H9 (cell line): ENCODE measurements around the gene NBDY. TPM values are rescaled to one million over a fixed set of nuclear protein-coding genes. Genes with fewer than 3 reads are reported as not detected.

Experiments
- DNase-seq: peaks from one replicate; pipeline ENCODE4 v3.0.0-alpha.2; 2017
- H2AFZ ChIP-seq: one replicate; pipeline ENCODE4 v1.6.1; 2013; ENCODE audit warnings: mild to moderate bottlenecking, low read length, control low read depth, moderate library complexity
- H2AK5ac ChIP-seq: 2 replicates; pipeline ENCODE4 v1.6.1; 2013; ENCODE audit warnings: low read length, control low read depth, mixed read lengths; ENCODE audit not compliant: insufficient read length
- H2BK120ac ChIP-seq: one replicate; pipeline ENCODE4 v1.6.1; 2013; ENCODE audit warnings: low read depth, mild to moderate bottlenecking, low read length, control low read depth, inconsistent platforms; ENCODE audit not compliant: poor library complexity, severe bottlenecking
- H2BK12ac ChIP-seq: 2 replicates; pipeline ENCODE4 v1.6.1; 2013; ENCODE audit warnings: low read length, control low read depth, mixed read lengths, low read depth; ENCODE audit not compliant: insufficient read length
- H2BK15ac ChIP-seq: 2 replicates; pipeline ENCODE4 v1.6.1; 2013; ENCODE audit warnings: low read depth, low read length, control low read depth
- H2BK20ac ChIP-seq: one replicate; pipeline ENCODE4 v1.6.1; 2013; ENCODE audit warnings: low read depth, mild to moderate bottlenecking, low read length, control low read depth, inconsistent platforms; ENCODE audit not compliant: poor library complexity, severe bottlenecking
- H2BK5ac ChIP-seq: 2 replicates; pipeline ENCODE4 v1.6.1; 2013; ENCODE audit warnings: low read length, control low read depth, mixed read lengths; ENCODE audit not compliant: insufficient read length
- H3K14ac ChIP-seq: 2 replicates; pipeline ENCODE4 v1.6.1; 2013; ENCODE audit warnings: low read length, control low read depth; ENCODE audit not compliant: insufficient read depth
- H3K18ac ChIP-seq: 2 replicates; pipeline ENCODE4 v1.6.1; 2013; ENCODE audit warnings: low read depth, mild to moderate bottlenecking, mixed read lengths, low read length, control low read depth; ENCODE audit not compliant: insufficient read length
- H3K23ac ChIP-seq: 2 replicates; pipeline ENCODE4 v1.6.1; 2013; ENCODE audit warnings: low read length, control low read depth, mixed read lengths, low read depth; ENCODE audit not compliant: insufficient read length
- H3K23me2 ChIP-seq: 2 replicates; pipeline ENCODE4 v1.6.1; 2013; ENCODE audit warnings: low read depth, mild to moderate bottlenecking, mixed read lengths, low read length, control low read depth; ENCODE audit not compliant: insufficient read length, poor library complexity, severe bottlenecking
- H3K27ac ChIP-seq: 2 replicates; pipeline ENCODE4 v1.5.1; 2013; ENCODE audit warnings: low read length, control low read depth, mixed read lengths, low read depth; ENCODE audit not compliant: insufficient read length
- H3K27me3 ChIP-seq: 2 replicates; pipeline ENCODE4 v1.6.1; 2013; ENCODE audit warnings: low read length, control low read depth, inconsistent platforms; ENCODE audit not compliant: insufficient read depth
- H3K4ac ChIP-seq: 2 replicates; pipeline ENCODE4 v1.6.1; 2013; ENCODE audit warnings: low read depth, mild to moderate bottlenecking, control low read depth, inconsistent platforms, low read length, moderate library complexity
- H3K4me1 ChIP-seq: 2 replicates; pipeline ENCODE4 v1.6.1; 2013; ENCODE audit warnings: low read length, control low read depth, inconsistent platforms; ENCODE audit not compliant: insufficient read depth
- H3K4me2 ChIP-seq: 2 replicates; pipeline ENCODE4 v1.6.1; 2013; ENCODE audit warnings: low read length, control low read depth, mixed read lengths; ENCODE audit not compliant: insufficient read length, insufficient read depth
- H3K56ac ChIP-seq: 2 replicates; pipeline ENCODE4 v1.6.1; 2013; ENCODE audit warnings: low read depth, mild to moderate bottlenecking, mixed read lengths, low read length, control low read depth; ENCODE audit not compliant: insufficient read length
- H3K79me1 ChIP-seq: 2 replicates; pipeline ENCODE4 v1.6.1; 2013; ENCODE audit warnings: low read depth, mild to moderate bottlenecking, moderate library complexity, low read length, control low read depth, inconsistent platforms; ENCODE audit not compliant: insufficient read depth, poor library complexity, severe bottlenecking
- H3K79me2 ChIP-seq: 2 replicates; pipeline ENCODE4 v1.6.1; 2013; ENCODE audit warnings: low read length, control low read depth, inconsistent platforms; ENCODE audit not compliant: insufficient read depth
- H3K9ac ChIP-seq: 2 replicates; pipeline ENCODE4 v1.6.1; 2013; ENCODE audit warnings: low read length, control low read depth, mixed read lengths; ENCODE audit not compliant: insufficient read length; ENCODE audit errors: extremely low read depth
- H3K9me3 ChIP-seq: one replicate; pipeline ENCODE4 v1.6.1; 2013; ENCODE audit warnings: low read depth, low read length, inconsistent platforms; ENCODE audit not compliant: control insufficient read depth
- H3T11ph ChIP-seq: one replicate; pipeline ENCODE4 v1.6.1; 2013; ENCODE audit warnings: mild to moderate bottlenecking, low read length, control low read depth, inconsistent platforms
- H4K20me1 ChIP-seq: one replicate; pipeline ENCODE4 v1.6.1; 2013; ENCODE audit not compliant: control insufficient read depth, insufficient read length, insufficient read depth
- H4K5ac ChIP-seq: 2 replicates; pipeline ENCODE4 v1.6.1; 2013; ENCODE audit warnings: low read depth, mild to moderate bottlenecking, mixed read lengths, low read length, control low read depth; ENCODE audit not compliant: insufficient read length
- H4K8ac ChIP-seq: replicated peaks from 2 replicates; pipeline ENCODE4 v1.6.1; 2013; ENCODE audit warnings: low read length, control low read depth, mixed read lengths, low read depth; ENCODE audit not compliant: insufficient read length
- H4K91ac ChIP-seq: 2 replicates; pipeline ENCODE4 v1.6.1; 2013; ENCODE audit warnings: low read depth, mild to moderate bottlenecking, moderate library complexity, mixed read lengths, low read length, control low read depth; ENCODE audit not compliant: insufficient read length
- H3K27ac Mint-ChIP-seq, 3 experiments: 2 replicates in 2 of 3; 3 replicates in 1 of 3; pipeline ENCODE4 v1.8.0; 2020 to 2021; ENCODE audit warnings: mixed read lengths in 3 of 3, mild to moderate bottlenecking in 1 of 3, moderate library complexity in 1 of 3
- H3K27me3 Mint-ChIP-seq: 2 replicates; pipeline ENCODE4 v1.8.0; 2021; ENCODE audit warnings: low read depth, mild to moderate bottlenecking, moderate library complexity, mixed read lengths
- H3K36me3 Mint-ChIP-seq, 3 experiments: 2 replicates in 2 of 3; 3 replicates in 1 of 3; pipeline ENCODE4 v1.8.0; 2020 to 2021; ENCODE audit warnings: low read depth in 3 of 3, mixed read lengths in 3 of 3; ENCODE audit not compliant: insufficient read depth in 1 of 3
- H3K4me1 Mint-ChIP-seq, 2 experiments: 2 replicates each; pipeline ENCODE4 v1.8.0; 2020; ENCODE audit warnings: mixed read lengths in 2 of 2
- H3K4me3 Mint-ChIP-seq, 2 experiments: 2 replicates in 1 of 2; 3 replicates in 1 of 2; pipeline ENCODE4 v1.8.0; 2020 to 2021; ENCODE audit warnings: mild to moderate bottlenecking in 2 of 2, mixed read lengths in 2 of 2, moderate library complexity in 1 of 2
- H3K9me3 Mint-ChIP-seq, 2 experiments: 2 replicates in 1 of 2; 3 replicates in 1 of 2; pipeline ENCODE4 v1.8.0; 2020; ENCODE audit warnings: mild to moderate bottlenecking in 2 of 2, mixed read lengths in 2 of 2, moderate library complexity in 1 of 2
- WGBS: extraction: QIAGEN DNeasy Blood & Tissue Kit; methylation state at CpG from one replicate; pipeline ENCODE4 v1.1.7; 2013; ENCODE audit warnings: missing lambda C conversion rate, low lambda C conversion rate, mixed read lengths; ENCODE audit not compliant: insufficient read length; ENCODE audit errors: extremely low coverage; 5-methylcytosine and 5-hydroxymethylcytosine counted together
- total RNA-seq: library from RNA; stranded (reverse); gene quantifications from 2 replicates; pipeline ENCODE4 v1.2.1, GENCODE V29; 2021
- TF ChIP-seq, protein P1 (sequence below): fragments of 200-600 bp; sonication (generic); conservative IDR thresholded peaks from 3 replicates; pipeline ENCODE4 v1.8.0; 2021; ENCODE audit warnings: antibody characterized with exemption, mild to moderate bottlenecking

The NBDY gene
- total RNA-seq, 1 experiment from 2014 or later = 62.5 TPM

DNA sequence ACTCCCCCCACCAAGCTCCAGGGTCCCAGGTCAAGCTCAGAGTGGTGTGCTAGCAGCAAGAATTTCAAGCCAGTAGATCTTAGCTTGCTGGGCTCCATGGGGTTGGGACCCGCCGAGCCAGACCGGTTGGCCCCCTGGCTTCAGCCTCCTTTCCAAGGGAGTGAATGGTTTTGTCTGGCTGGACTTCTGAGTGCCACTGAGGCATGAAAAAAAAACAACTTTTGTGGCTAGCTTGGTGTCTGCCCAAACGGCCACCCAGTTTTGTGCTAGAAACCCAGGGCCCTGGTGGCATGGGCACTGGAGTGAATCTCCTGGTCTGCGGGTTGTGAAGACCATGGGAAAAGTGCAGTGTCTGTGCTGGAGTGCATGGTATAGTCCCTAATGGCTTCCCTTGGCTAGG, 82.6 kb downstream of the NBDY start:
- no peak overlapping the region for H2AK5ac ChIP-seq
- no peak overlapping the region for H3K27ac ChIP-seq
- no peak overlapping the region for H3K18ac ChIP-seq
- Mint-ChIP-seq H3K36me3 (peaks cover 0 to 17% (median 15%) of the 10 kb centered on the region in 3 experiments; a peak in 5 of 7 replicates), H3K4me1 (peaks cover 0 to 4% of the 10 kb centered on the region in 2 experiments; a peak in 2 of 4 replicates), H3K27ac (no peak overlapping the region), H3K9me3 (peaks cover 56 to 58% of the 10 kb centered on the region in 2 experiments), H3K27me3 (no peaks in the 10 kb centered on the region; the same call in 1 of the 2 replicates), H3K4me3 (no peak overlapping the region)
- H2BK20ac ChIP-seq = no peak overlapping the region
- DNase-seq = no peak
- H3K79me1 ChIP-seq = no peaks in the 10 kb centered on the region
- H3K14ac ChIP-seq = no peak overlapping the region
- H3K27me3 ChIP-seq = no peaks in the 10 kb centered on the region
- H2BK12ac ChIP-seq = no peak overlapping the region
- H2BK120ac ChIP-seq = no peak overlapping the region
- no peak overlapping the region for H3K4ac ChIP-seq
- H2BK15ac ChIP-seq = no peak overlapping the region
- H4K91ac ChIP-seq = no peak overlapping the region
- TF ChIP-seq, protein P1, sequence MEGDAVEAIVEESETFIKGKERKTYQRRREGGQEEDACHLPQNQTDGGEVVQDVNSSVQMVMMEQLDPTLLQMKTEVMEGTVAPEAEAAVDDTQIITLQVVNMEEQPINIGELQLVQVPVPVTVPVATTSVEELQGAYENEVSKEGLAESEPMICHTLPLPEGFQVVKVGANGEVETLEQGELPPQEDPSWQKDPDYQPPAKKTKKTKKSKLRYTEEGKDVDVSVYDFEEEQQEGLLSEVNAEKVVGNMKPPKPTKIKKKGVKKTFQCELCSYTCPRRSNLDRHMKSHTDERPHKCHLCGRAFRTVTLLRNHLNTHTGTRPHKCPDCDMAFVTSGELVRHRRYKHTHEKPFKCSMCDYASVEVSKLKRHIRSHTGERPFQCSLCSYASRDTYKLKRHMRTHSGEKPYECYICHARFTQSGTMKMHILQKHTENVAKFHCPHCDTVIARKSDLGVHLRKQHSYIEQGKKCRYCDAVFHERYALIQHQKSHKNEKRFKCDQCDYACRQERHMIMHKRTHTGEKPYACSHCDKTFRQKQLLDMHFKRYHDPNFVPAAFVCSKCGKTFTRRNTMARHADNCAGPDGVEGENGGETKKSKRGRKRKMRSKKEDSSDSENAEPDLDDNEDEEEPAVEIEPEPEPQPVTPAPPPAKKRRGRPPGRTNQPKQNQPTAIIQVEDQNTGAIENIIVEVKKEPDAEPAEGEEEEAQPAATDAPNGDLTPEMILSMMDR = no peak
- H2AFZ ChIP-seq = no peak overlapping the region
- no peak overlapping the region for H3K4me2 ChIP-seq
- no peaks in the 10 kb centered on the region for H3K9me3 ChIP-seq
- no peaks in the 10 kb centered on the region; the same call in 1 of the 2 replicates for H3K79me2 ChIP-seq
- H4K8ac ChIP-seq = no peak overlapping the region
- H3K9ac ChIP-seq = no peak overlapping the region
- H4K5ac ChIP-seq = no peak overlapping the region
- H3K56ac ChIP-seq = no peak overlapping the region
- no peaks in the 10 kb centered on the region for H3K23me2 ChIP-seq
- H2BK5ac ChIP-seq = no peak overlapping the region
- no peaks in the 10 kb centered on the region for H4K20me1 ChIP-seq
- no CpG with 5 or more reads among the region's 5 CpGs for WGBS
- H3K23ac ChIP-seq = no peak overlapping the region
- H3T11ph ChIP-seq = no peak overlapping the region
- no peaks in the 10 kb centered on the region for H3K4me1 ChIP-seq
